Ramos (cell line): Measurements from ENCODE around the gene MAGI3.
"Not testable (repeated sequence)": the region's sequence is repeated elsewhere in the genome, so short reads cannot be mapped to it uniquely, and the experiment has no call there.

Experiments
- in situ Hi-C: fragments of 300-500 bp; cut with MboI; formaldehyde crosslinking; loops from one replicate; pipeline ENCODE4 v1.14.3; 2022; ENCODE audit warnings: low sequenced_read_pairs; ENCODE audit not compliant: unreplicated experiment

Gene MAGI3

DNA sequence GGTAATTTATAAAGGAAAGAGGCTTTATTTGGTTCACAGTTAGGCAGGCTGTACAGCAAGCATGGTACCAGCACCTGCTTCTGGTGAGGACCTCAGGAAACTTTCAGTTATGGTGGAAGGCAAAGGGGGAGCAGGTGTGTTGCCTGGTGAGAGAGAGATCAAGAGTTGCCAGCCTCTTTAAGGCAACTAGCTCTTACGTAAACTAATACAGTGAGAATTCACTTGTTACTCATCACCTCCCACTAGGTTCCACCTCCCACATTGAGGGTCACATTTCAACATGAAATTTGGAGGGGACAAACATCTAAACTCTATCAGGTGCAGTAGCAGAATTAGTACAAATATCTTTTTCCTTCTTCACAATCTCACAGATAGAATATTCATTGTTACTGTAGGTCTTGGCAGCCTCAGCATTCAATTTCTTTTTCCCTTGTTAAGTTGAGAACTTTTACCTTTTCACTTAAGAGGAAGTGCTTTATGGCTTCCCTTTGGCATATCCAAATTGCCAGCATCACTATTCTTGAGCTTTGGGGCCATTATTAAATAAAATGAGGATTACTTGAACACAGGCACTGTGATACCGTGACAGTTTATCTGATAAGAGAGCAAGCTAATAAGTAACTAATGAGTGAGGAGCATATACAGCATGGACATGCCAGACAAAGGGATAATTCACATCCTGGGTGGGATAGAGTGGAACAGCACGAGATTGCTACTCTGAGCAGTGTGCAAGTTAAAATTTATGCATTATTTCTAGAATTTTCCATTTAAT is 48.4 kb downstream of the MAGI3 start:
- in situ Hi-C loops: no loop called here

DNA sequence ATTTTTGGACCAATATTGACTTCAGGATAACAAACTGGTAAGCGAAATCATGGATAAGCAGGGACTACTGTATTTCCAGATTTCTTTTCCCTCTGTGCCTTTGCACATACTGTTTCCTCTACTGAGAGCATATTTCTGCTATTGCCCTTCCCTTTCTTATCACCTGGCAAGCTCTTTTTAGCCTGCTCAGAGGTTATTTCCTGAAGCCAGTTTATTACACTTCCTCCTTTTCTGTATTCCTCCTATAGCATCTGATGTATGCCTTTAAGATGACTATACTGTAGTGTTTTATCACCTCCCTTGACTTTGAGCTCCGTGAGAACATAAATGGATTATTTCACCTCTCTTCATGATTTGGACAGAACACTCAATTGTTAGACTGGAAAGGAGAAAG is 49.0 kb downstream of the MAGI3 start:
- in situ Hi-C loops: no loop called here

- in situ Hi-C loops: no loop called here
Observed at GRCh38 chr1:113442131-113442530, 51.8 kb downstream of the MAGI3 start.

DNA sequence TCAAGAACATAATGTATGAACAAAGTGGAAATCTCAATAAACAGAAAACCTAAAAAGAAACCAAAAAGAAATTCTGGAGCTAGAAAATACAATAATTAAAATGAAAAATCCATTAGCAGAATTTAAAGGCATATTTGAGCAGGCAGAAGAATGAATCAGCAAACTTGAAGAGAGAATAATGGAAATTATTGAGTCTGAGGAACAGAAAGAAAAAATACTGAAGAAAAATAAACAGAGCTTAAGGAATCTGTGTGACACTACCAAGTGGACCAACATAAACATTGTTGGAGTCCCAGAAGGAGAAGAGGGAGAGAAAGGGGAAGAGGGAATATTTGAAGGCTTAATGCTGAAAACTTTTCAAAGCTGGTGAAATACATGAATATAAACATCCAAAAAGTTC is 54.5 kb downstream of the MAGI3 start:
- in situ Hi-C loops: no loop called here

GRCh38 chr1:113451710-113452109 is 61.4 kb downstream of the MAGI3 start:
- in situ Hi-C loops: no loop called here

- in situ Hi-C loops: no loop called here
Observed at GRCh38 chr1:113452921-113453770, 62.8 kb downstream of the MAGI3 start.

DNA sequence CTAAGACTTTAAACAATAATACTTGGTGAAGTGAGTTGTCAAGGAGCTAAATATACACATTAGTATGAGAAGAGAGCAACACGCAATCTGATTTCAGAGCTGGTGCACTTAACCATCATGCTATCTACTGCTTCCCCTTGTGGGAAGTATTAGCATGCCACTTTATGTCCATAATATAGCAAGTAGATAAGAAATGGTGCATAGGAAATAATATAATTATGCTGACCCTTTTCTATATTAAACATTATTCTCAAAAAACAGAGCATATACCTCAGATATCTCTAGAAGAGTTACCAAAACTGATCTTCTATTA is 63.4 kb downstream of the MAGI3 start:
- in situ Hi-C loops: no loop called here

GRCh38 chr1:113455374-113455773 is 65.1 kb downstream of the MAGI3 start:
- in situ Hi-C loops: no loop called here

DNA sequence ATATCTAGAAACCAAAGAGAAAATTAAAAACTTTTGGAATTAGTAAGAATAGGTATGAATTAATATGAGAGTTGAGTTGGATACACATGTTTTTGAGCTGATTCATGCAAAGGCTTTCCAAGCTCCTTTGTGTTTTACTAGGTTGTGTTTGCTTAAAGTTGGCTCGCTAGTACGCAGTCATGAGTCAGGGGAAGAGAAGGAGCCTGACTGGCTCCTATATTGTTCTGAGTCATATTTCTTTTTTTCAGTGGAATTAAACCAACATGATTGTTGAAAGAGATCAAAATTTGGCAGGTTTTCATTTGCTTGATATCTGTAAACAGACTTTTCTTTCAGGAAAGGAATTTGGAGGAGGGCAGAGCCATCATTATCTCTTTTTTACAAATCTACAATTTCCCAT is 66.7 kb downstream of the MAGI3 start:
- in situ Hi-C loops: no loop called here

DNA sequence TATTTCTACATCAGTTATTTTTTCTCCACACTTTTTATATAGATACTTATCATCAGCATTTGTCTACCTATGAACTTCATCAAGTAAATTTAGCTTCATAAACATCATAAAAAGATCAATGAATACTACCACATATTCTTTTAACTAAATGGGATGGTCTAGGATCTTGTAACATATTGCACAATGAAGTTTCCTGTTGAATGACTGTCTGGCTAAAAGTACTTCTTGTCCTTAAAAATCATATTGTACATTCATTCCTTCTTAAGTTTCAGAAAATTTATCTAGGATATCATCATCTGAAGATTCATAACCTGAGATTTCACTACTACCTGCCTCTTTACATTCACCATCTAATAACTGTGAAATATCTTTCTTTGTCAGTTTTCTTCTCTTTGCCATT is 69.0 kb downstream of the MAGI3 start:
- in situ Hi-C loops: no loop called here

- in situ Hi-C loops: no loop called here
Observed at GRCh38 chr1:113467991-113468390, 77.7 kb downstream of the MAGI3 start.

- in situ Hi-C loops: not testable (repeated sequence)
Observed at GRCh38 chr1:113478427-113479195, 88.3 kb downstream of the MAGI3 start.

DNA sequence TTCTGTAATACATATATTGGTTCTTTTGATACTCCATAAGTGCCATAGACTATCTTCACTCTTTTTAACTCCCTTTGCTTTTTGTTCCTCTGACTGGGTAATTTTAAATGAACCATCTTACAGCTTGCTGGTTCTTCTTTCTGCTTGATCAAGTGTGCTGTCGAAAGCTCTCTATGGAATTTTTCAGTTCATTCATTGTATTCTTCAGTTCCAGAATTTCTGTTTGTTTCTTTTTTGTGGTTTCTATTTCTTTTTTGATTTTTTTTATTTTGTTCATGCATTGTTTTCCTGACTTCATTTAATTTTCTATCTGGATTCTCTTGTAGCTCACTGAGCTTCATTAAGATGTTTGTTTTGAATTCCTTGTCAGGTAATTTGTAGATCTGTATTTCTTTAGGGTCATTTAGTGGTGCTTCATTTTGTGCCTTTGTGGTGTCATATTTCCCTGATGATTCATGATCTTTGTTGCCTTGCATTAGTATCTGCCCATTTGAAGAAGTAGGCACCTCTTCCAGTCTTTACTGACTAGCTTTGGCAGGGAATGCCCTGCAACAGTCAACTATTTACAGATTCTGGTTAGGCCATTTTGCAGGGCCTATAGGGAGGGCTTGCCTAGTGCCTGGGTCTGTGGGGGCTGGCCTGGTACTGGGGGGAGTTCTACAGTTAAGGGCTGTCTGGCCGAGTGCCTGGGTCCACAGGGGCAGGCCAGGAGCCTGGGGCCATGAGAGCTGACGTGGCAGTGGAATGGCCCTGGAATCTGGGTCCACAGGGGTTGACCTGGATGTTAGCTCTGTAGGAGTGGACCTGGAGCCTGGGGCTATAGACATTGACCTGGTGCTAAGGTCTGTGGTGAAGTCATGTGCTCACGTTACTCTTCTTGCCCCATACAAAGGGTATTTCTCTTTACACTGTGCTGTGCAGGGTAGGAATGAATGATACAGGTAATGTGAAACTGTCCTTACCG is 89.7 kb downstream of the MAGI3 start:
- in situ Hi-C loops: no loop called here

- in situ Hi-C loops: not testable (repeated sequence)
Observed at GRCh38 chr1:113485131-113485530, 94.8 kb downstream of the MAGI3 start.

DNA sequence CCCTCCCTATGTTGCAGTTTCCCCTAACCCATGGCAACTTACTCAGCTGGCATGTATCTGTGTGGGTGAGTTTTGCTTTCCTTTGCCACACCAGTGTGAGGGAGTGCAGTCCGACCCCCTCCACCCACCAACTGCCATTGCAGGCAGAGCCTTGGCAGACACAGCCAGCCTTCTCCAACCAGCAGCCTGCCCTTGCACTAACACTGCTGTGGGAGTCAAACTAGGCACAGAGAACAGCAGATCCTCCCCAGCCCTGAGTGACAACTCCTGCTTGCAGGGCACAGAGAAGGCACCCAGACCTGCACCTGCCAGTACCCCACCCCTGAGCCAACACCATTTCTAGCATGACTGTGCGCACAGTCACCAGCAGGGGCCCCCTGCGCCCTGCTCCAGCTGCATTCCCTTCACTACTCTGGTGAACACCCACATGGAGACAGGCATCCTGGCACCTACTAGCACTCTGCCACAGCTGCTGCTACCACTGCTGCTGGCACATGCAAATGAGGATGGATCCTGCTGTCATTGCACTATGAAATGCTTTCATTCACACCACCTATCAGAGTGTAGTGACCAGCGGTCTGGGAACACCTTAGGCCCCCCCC is 98.4 kb downstream of the MAGI3 start:
- in situ Hi-C loops: no loop called here

DNA sequence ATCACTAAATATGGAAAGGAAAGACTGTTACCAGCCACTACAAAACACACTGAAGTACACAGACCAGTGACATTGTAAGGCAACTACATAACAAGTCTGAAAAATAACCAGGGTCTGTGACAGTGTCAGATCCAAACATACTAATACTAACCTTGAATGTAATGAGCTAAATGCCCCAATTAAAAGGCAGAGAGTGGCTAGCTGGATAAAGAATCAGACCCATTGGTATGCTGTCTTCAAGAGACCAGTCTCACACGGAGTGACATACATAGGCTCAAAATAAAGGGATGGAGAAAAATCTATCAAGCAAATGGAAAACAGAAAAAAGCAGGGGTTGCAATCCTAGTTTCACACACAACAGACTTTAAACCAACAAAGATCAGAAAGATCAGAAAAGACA is 100.1 kb downstream of the MAGI3 start:
- in situ Hi-C loops: no loop called here

GRCh38 chr1:113493533-113493932 is 103.2 kb downstream of the MAGI3 start:
- in situ Hi-C loops: no loop called here

DNA sequence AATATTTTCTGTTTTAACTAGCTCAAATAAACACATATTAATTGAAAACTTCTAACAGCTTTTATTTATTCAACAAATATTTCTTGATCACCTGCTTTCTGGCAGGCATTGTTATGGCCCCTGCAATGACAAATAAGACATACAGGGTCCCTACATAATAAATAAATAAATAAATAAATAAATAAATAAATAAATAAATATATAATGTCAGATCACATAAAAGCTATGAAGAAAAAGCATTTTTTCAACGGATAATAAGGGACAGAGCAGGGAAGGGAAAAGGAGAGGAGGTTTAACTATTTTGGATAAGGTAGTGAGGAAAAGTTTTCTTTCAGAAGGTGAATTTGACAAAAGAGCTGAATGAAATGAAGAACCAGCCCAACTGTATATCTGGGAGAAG is 115.0 kb downstream of the MAGI3 start:
- in situ Hi-C loops: no loop called here

GRCh38 chr1:113507552-113508214 is 117.4 kb downstream of the MAGI3 start:
- in situ Hi-C loops: no loop called here
